Gastrocnemius medialis (tissue), 4 donors: ENCODE results near the gene PLA2G15.

ENCODE experiments used
- CTCF ChIP-seq, 5 experiments: fragments of 450-650 bp in 3 of 5; fragments of 200-600 bp in 2 of 5; sonication (generic) in 2 of 5; IDR thresholded peaks in 4 of 5; conservative IDR thresholded peaks in 1 of 5; 1 replicate in 4 of 5; 2 replicates in 1 of 5; pipeline ENCODE4 v1.5.1; 2016 to 2019; ENCODE audit warnings: antibody characterized with exemption in 5 of 5, mild to moderate bottlenecking in 3 of 5, moderate library complexity in 3 of 5
- POLR2A ChIP-seq, 2 donors: fragments of 450-650 bp; IDR thresholded peaks; one replicate each; pipeline ENCODE4 v1.6.1; 2017; ENCODE audit warnings: antibody characterized with exemption in 2 of 2, mild to moderate bottlenecking in 2 of 2, moderate library complexity in 2 of 2

- TF ChIP-seq CTCF (IDR thresholded peaks at IDR 0.05 in 4 of 5, conservative IDR thresholded peaks at IDR 0.05 in 1 of 5) (no peak), POLR2A (IDR thresholded peaks at IDR 0.05) (no peak)
Measured at GRCh38 chr16:68290450-68290849, 45.3 kb downstream of the PLA2G15 start.
